HG03095 (cell line): ENCODE measurements around the gene DYNLRB2.

Experiments
- ATAC-seq: cut with Tn5 transposase; IDR thresholded peaks from one replicate; pipeline ENCODE4 v1.9.1; 2021; ENCODE audit warnings: moderate library complexity; ENCODE audit not compliant: unreplicated experiment

DYNLRB2 gene

DNA sequence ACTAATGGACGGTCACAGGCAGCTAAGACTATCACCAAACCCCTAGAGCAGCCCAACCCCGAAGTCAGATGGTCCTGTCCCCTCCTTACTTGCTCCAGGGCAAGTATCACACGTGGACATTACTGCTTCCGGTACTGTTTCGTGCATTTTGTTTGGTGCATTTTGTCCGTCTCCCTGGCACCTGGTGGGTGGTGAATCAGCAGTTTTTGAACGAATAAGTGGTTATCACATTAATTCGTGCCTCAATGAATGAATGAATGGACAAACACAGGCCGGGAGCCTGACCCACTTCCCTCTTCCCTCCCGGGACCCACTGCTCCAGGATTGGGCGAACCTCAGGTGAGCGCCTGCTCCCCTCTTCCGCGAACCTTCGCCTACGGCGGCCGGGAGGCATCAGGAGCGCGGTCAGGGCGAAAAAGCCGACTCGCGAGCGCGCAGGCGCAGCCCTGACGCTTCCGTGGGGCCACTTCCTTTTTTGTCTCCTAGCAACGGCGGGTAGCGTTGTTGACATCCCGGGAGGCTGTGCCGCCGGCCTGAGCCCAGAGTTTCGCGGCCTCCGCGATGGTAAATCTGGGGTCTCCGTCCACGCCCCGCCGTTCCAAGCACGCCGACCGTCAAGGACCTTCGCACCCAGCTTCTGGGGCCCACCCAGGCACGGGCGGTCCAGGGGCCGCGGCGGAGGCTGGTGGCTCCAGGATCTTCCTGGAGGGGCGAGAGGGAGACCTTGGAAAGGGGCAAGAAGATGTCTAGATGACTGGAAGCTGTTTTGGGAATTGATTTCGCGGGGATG lies at the start of gene DYNLRB2:
TSS of gene DYNLRB2 (plus strand) at position 478 of the 790 bp plus-strand sequence. CDS start at position 562, 84 bp downstream.
- ATAC-seq = peak; percentile 94

- no peak for ATAC-seq
These were observed 40.5 kb upstream of the DYNLRB2 start for GRCh38 chr16:80500116-80500859.

- no peak for ATAC-seq
These were observed 39.8 kb upstream of the DYNLRB2 start for GRCh38 chr16:80500961-80501525.

GRCh38 chr16:80503107-80503506 lies 37.7 kb upstream of the DYNLRB2 start:
- no peak for ATAC-seq

DNA sequence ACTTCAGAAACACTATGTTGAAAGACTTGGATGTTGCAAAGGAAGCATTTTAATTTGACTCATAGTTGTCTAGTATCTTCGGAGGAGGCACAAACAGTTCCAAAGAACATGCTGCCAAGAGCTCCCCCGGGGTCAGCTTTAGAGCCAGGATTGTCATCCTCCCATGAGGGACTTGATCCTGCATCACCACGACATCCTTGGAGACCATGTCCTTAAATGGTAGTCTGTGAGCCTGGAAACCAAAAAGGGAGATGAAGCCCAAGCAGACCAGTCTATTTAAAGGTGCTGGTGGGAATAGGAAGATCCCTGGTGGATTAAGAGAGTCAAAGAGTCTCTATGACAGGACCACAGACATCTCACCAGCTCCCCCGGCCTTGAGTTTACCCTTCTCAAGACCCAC lies 33.3 kb upstream of the DYNLRB2 start:
- ATAC-seq = no peak

GRCh38 chr16:80509872-80510271 lies 30.9 kb upstream of the DYNLRB2 start:
- no peak for ATAC-seq

- no peak for ATAC-seq
These were observed 28.8 kb upstream of the DYNLRB2 start for GRCh38 chr16:80511824-80512592.

DNA sequence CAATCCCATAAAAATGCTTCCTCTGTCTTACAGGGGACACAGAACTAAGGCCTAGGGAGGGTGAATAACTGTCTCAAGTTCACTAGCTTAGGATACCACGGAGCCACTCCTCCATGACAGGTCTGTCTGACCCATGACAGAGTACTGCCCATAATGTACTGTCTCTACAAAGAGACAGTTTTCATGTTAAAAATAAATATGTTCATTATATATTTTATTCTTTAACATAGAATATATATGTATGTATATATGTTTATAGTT lies 28.3 kb upstream of the DYNLRB2 start:
- no peak for ATAC-seq

DNA sequence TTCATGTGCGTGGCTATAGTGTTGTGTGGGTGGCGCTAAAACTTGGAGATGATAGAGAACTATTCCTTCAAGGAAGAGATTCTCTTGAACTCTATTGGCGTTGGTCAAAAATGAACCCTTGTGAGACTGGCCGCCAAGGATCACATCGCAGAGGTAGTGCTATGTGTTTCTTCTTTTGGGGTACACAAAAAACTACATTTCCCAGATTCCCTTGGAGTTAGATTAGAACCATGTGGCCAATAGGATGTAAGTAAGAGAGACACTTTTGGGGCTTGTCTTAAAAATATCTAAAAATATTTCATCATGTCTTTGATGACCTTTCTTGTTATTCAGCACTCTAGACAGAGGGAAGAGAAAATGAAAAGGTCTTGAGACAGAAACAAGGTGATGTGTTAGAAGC lies 25.4 kb upstream of the DYNLRB2 start:
- ATAC-seq = no peak

DNA sequence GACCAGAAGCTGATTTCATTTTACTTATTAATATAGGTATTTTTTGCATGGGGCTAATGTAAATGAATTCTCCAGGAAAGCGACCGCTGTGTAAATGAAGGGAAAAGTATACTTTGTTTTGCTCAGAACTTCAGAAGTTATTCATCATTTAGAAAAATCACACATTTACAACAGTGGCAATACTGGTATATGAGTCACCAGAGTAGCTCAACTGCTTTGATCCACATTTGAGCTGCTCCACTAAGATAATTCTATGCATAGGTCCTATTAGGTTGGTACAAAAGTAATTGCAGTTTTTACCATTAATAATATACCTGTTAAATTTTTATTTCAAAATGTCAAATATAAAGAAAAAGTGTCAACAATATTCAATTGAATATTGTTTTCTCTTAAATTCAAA lies 22.9 kb upstream of the DYNLRB2 start:
- no peak for ATAC-seq

DNA sequence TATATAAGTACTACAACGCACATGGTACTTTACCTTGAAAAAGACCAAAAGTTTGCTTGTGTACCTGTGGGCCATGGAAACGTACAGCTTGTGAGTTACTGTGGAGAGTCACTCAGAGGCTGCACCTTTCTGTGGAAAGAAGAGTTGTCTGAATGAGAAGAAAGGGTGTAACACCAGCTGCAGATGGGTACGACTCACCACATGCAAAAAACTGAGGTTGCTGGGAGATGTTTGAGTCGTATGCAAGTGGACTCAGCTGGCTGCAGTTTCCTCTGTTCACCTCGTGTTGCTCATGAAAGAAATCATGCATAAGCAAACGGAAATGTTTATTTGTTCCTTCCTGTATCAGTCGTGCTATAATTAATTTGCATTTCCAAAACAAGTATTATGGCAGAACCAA lies 22.4 kb upstream of the DYNLRB2 start:
- ATAC-seq = no peak

DNA sequence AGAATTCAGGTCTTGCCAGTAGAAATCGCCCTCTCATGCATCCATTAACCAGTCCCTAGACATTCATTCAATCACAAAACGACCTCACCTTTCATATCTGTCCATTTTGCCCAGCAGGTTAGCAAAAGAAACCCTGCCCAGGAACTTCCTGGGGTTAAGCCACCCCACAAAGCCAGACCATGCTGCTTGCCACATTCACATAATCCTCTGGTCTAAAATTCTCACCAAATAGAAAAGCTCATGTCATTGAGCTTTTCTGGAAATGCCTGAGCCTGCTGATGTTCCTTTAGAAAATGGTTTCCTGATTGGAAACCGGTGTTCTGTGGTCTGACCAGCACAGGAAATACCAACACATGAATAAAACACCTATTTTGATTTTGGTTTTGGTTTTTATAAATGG lies 21.6 kb upstream of the DYNLRB2 start:
- ATAC-seq = no peak

GRCh38 chr16:80525420-80525819 lies 15.4 kb upstream of the DYNLRB2 start:
- no peak for ATAC-seq

- no peak for ATAC-seq
These were observed 14.3 kb upstream of the DYNLRB2 start for GRCh38 chr16:80526418-80527061.

- no peak for ATAC-seq
These were observed 13.5 kb upstream of the DYNLRB2 start for GRCh38 chr16:80527297-80527696.

DNA sequence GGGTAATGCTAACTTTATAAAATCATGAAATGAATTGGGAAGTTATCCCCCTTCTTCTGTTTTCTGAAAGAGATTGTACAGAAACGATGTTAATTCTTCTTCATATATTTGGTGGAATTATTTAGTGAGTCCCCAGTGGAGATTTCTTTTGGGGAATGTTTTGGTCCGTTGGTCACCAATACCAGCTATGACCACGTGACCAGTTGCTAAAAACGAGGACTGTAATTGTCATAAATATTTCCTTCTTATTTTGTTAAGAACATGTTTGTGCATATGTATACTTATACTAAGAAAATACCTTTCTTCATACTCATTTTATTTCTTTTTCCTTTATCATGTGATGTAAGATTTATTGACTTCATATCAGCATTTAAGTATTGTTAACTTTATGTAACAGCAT lies 10.3 kb upstream of the DYNLRB2 start:
- ATAC-seq = no peak

- ATAC-seq = no peak
These were observed 4.6 kb upstream of the DYNLRB2 start for GRCh38 chr16:80536238-80536637.

DNA sequence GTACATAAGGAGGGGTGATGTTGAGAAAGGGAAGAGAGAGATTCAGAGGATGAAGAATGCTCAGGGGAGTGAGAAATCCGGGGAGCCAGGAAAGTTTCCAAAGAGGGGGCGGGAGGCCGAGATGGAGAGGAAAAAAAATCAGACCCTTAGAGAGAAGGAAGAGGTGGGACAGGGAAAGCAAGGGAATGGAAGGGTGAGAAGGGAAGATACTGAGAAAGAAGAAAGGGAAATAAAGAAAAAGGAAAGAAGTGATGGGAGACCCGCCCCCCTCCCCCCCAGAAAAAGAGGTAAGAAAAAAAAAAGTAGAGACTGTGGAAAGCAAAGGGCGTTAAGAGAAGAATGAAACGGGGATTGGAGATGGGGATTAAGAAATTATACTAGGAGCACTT lies 507 bp downstream of the DYNLRB2 start:
- no peak for ATAC-seq

DNA sequence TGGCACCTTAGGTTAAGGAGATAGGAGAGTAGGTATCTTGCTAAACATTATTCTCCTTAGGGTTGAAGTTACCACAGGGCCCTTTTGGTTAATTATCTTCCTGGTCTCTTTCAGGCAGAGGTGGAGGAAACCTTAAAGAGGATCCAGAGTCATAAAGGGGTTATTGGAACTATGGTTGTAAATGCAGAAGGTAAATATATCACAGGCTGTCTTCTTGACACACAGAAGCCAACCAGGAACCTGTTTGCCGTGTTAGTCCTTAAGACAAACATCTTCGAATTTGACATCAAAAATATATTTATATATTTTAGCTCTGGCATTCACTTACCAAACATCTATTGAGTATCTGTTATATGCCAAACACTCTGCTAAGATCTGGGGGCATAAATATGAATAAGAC lies 2.4 kb downstream of the DYNLRB2 start:
- ATAC-seq = no peak

DNA sequence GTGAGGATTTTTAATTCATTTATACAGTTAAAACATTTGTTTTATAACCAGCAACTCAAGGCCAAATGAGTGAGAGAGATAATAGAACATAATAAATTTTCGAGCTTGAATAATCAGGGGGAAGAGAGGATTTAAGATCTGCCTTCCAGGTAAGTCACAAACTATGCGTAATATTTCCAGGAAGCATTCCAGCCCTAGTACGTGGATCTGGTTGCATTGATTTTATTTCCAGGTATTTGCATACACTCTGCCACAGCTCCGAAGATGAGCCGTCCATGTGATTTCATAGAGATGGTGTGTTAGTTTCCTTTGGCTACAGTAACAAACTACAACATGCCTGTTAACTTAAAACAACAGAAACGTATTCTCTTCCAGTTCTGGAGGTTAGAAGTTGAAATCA lies 3.5 kb downstream of the DYNLRB2 start:
- ATAC-seq = no peak

DNA sequence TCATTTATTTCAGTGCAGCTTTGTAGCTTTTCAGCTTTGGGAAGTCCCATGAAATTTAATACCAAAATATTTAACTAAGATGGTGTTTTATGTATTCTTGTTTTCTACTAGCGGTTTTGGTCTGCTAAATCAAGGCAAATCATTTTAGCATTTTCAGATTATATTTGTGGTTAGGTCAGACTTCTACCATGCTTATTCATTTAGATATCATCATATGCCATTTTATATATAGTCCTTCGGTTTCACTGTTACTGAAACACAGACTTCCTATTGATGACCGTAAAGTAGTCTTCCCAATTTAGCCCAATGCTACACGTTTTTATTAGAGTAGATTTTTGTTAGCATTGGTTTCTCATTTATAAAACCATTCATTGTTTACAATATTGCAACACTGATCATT lies 5.5 kb downstream of the DYNLRB2 start:
- ATAC-seq = no peak
